Measurements from ENCODE around the gene PRAC1. TPM values are rescaled to one million over a fixed set of nuclear protein-coding genes. Genes with fewer than 3 reads are reported as not detected.

The PRAC1 gene
- total and polyA plus RNA-seq, 2 donors (not counting 3 experiments of a cell fraction or from before 2014, with no cell fraction given), result not detected

GRCh38 chr17:48692049-48692448, 30.3 kb downstream of the PRAC1 start:
- Histone ChIP-seq H3K27ac (ENCODE audit: insufficient read depth, low read depth, low read length) (no peak overlapping the region), H3K36me3 (ENCODE audit: control insufficient read depth in 2 of 2, extremely low read depth in 1 of 2, insufficient read depth in 2 of 2, low read length in 2 of 2) (no peaks in the 10 kb centered on the region), H3K79me2 (ENCODE audit: control insufficient read depth, insufficient read depth, low read length) (no peaks in the 10 kb centered on the region), H4K20me1 (replicated peaks; ENCODE audit: control insufficient read depth, extremely low read depth, insufficient read depth, low read length) (no peaks in the 10 kb centered on the region), H3K9me1 (replicated peaks; ENCODE audit: control insufficient read depth, extremely low read depth, insufficient read depth, low read length) (no peaks in the 10 kb centered on the region), H3K4me2 (ENCODE audit: insufficient read depth, low read length) (no peak overlapping the region), H3K9me3 (replicated peaks; ENCODE audit: control insufficient read depth, insufficient read depth, low read length) (no peaks in the 10 kb centered on the region), H3K4me3 (replicated peaks in 1 of 3; ENCODE audit: insufficient read depth in 1 of 3, low read depth in 1 of 3, low read length in 3 of 3) (no peak overlapping the region), H3K27me3 (ENCODE audit: control insufficient read depth in 2 of 2, insufficient read depth in 2 of 2, low read length in 2 of 2) (peaks cover 3 to 16% of the 10 kb centered on the region in 2 experiments), H3K9ac (replicated peaks; ENCODE audit: extremely low read depth, insufficient read depth, low read length) (no peak overlapping the region), H3K4me1 (ENCODE audit: control insufficient read depth, extremely low read depth, insufficient read depth, low read length) (no peaks in the 10 kb centered on the region), H2AFZ (ENCODE audit: low read depth, low read length) (no peak overlapping the region)
- dilution Hi-C loops (cut with MboI; ENCODE audit: extremely low pct_ligation_motif_present, low sequenced_read_pairs), result no loop called here
- intact Hi-C loops (cut with micrococcal nuclease), result no loop called here
- FAIRE-seq (no peak), DNase-seq (ENCODE audit: low read depth, low spot score) (no peak)
- no peak for TF ChIP-seq POLR2AphosphoS5 (IDR thresholded peaks at IDR 0.05; ENCODE audit: insufficient read depth, low read depth, low read length)
- TF ChIP-seq POLR2A (IDR thresholded peaks at IDR 0.05; ENCODE audit: low read depth, low read length), result no peak
- TF ChIP-seq MAX (IDR thresholded peaks at IDR 0.05; ENCODE audit: insufficient read depth, insufficient read length), result no peak
- TF ChIP-seq EZH2 (IDR thresholded peaks at IDR 0.05; ENCODE audit: borderline replicate concordance, low read depth, low read length, severe bottlenecking), result no peak
- TF ChIP-seq MYC (IDR thresholded peaks at IDR 0.05; ENCODE audit: low read depth, low read length), result no peak
- TF ChIP-seq CTCF (IDR thresholded peaks at IDR 0.05; ENCODE audit: extremely low read depth in 1 of 2, insufficient read depth in 1 of 2, low read depth in 1 of 2, low read length in 2 of 2), result no peak
- no TSS peak for BruUV-seq (replicated peaks)
- ChIA-PET CTCF (interaction anchor here (1.6 kb wide), 1 partner anchor 14 kb away, joined by 4 read pairs; no protein-coding TSS in a partner anchor), POLR2A (no interaction called here)
